ENCODE results near the gene EPB41L2.

- TF ChIP-seq CTCF (IDR thresholded peaks at IDR 0.05): no peak
- TF ChIP-seq POLR2A (IDR thresholded peaks at IDR 0.05): no peak
Observed at GRCh38 chr6:130936933-130937332, 126.1 kb downstream of the EPB41L2 start.

Data from body of pancreas (tissue), 4 donors.